ENCODE results near the gene CDH18.

- TF ChIP-seq GATA3 (IDR thresholded peaks at IDR 0.05; ENCODE audit: low read depth, low read length) (no peak), GATA2 (IDR thresholded peaks at IDR 0.05; ENCODE audit: low read depth, low read length) (no peak)
Measured at GRCh38 chr5:19488786-19489185, 499.2 kb downstream of the CDH18 start.
